ENCODE measurements around the gene HACD2.

HACD2 gene

DNA sequence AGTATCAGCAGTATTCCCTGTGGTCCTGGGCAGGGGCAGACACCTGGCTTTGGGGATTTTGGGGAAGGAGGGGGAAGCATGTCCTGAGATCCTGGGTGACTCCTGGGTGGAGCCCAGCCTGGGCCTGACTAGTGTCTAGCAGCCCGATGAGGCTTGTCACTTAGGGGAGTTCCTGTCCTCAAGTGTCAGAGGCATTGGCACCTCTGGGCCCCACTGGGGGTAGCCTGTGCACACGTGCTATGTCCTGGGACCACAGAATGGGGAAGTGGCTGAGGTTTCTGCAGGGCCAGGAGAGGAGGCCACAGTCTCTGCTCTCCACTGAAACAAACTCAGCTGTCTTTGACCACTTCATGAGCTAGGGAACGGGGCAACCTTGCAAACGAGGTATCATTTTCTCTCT is 104.4 kb downstream of the HACD2 start:
- FAIRE-seq = no peak

DNA sequence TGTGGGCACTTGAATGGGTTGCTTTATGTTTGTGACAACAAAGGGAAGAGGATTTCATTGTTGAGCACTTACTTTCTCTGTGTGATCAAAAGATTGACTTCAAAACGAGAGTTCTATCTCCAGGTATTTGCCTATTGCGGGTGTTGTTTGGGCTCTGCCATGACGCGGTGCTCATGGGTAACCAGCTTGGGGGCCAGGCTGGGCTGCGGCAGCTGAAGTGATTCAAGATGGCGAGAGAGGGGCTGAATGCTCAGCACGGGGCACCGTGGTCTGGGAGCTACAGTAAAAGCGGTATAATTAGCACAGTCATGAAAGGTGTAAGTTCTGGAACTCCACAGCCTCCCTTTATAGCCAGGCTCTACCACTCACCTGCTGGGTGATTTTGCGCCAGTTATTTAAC is 105.0 kb downstream of the HACD2 start:
- no peak for FAIRE-seq

DNA sequence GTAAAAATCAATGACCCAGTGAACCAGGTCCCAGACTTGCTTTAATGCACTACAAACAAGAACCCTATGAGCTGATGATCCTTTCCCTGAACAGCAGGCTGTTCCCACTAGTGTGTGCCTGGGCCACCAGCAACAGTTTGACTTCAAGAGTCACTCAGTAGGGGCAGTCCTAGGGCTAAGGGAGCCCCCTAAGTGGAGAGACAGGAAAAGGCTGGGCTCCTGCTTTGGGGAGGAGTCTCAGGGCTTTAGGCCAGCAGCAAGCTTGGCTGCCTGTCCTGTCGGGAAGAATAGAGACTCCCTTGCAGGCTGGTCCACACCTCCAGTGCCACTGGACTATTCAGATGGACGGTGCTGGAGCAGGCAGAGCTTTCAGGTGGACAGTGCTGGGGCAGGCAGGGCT is 106.5 kb downstream of the HACD2 start:
- no peak for FAIRE-seq

DNA sequence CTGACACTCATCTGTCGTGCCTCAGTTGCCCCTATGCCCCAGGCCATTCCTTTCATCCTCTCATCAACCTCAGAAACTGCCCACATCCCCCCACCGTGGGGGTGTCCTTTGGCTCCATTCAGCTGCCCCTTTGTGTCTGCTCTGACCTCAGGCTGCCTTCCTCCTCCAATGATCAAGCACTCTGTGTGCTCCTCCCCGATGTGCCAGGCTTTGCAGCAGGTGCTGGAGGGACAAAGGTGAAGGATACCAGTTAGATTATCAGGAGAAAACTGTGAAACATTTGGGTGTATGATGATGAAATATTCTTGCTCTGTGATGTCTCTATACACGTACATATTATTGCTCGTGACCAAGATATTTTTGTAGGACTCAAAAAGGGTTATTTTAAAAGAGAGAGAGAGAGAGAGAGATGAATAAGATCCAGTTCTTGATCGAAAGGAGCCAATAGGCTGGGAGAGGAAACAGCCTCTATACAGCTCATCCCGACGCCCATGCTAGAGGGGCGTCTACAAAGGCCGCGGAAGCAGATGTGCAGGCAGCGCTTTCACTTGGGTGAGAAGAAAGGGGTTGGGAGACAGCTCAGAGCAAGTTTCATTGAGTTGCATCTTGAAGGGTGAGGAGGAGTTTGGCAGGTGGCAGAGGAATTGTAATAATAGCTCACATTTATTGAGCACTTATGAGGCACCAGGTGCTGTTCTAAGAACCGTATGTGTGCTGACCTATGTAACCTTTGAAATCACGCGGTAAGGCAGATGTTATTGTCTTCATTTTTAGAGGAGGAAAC is 107.7 kb downstream of the HACD2 start:
- FAIRE-seq = no peak

DNA sequence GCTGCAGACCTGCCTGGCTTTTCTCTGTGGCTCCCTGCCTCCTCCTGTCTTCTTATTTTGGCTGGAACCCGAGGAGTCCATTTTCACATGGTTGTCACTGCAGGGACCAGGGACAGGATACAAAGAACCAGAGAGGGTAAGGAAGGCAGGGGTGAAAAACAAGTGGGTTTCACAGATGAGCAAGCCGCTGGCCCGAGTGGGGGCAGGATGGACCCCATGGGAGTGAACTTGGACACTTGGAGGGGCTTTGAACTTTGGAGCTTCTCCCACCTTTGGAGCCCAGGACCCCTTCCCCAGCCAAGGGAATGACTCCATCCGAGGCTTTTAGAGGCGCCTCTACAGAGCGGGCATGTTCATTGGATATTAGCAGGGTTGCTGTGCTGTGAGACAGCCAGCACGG is 109.1 kb downstream of the HACD2 start:
- FAIRE-seq = no peak

DNA sequence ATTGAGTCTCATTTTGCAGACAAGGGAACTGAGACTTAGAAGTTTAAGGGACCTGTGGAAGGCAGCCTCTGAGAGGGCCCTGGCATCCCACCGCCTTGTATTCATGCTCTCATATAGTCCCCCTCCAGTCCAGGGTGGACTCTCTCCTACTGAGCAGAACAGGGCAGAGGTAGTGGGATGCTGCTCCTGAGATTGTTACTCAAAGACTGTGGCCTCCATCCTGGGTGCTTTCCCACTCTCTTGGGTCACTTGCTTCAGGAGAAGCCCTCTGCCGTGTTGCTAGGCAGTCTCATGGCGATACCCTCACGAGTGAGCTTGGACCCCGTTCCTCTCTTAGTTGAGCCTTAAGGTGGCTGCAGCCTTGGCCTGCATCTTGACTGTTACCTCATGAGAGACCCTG is 113.7 kb downstream of the HACD2 start:
- no peak for FAIRE-seq

DNA sequence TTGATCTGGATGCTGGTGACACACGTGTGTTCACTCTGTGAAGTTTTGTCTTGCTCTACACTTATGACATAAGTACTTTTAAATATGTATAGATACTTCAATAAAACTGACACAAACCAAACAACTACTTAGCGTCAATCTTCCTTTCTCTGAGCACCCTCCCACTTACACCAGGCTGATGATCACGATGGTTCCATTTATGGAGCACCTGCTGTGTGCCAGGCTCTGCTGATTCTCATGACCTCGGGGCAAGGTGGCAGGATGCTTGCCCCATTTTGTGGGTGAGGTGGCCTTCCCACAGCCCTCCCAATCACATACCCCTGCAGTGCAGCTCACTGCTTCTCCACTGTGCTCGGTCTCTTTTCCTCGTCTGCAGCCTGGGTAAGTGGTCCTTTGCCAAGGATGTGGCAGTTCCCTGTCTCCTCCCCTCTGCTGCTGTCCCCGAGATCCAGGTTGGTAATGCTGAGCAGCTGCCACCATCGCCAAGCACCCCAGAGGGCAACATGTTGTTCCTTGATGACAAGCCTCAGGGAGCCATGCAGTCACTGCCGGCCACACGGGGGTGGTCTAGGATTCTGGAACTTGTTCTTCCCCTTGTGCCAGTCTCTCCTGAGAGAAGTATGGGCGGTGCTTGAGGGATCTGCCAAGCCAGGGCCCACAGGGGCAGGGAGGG is 115.4 kb downstream of the HACD2 start:
- FAIRE-seq = no peak

DNA sequence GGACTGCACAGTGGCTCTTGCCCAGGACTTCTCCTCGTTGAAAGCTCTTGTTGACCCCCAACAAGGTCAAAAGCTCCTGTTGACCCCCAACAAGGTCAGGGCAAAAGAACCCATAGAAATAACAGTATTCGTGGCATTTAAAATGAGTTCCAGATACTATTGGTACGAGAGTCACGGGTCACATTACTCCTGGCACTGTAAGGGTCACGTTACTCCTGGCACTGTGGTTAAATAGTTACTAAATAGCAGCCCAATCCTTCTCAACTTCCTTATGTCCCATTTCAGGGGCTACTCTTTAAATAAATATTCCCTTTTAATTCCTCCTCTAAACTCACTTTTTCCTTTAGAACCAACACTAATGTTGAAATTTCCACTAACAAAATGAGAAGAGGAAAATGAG is 117.8 kb downstream of the HACD2 start:
- no peak for FAIRE-seq

DNA sequence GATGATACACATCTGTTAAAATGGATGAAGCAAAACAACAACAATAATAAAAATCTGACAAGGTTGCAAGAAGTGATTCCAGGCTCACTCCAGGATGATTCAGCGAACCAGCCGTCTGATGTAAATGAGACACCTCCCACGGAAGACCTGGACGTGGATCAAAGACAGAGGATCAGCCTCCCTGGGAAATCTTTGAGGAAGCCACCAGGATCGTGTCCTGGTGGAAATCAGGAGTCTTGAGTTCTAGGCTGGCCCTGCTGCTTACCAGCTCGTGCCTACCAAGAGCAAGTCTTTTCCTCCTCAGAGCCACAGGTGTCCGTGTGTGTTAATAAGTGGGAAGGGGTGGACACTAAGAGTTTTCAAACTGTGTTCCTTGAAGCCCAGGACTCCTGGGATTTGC is 120.6 kb downstream of the HACD2 start:
- FAIRE-seq = no peak

DNA sequence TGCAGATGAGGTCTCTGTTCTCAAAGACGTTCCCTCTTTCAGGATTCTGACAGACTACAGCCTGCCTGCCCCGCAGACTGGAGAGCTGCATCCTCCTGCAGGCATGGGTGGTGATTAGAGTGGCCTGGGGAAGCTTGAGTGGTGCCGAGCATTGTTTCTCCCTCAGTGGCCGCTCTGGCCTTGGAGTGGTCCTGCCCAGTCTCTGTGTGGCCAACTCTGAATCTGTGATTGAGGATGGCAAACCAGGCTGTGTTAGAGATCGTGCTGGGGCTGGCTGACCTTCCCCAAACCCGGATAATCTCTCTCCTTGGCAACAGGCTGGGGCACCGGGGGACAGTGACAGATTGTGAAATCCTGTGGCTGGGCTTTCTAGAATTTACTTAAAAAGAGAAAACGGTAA is 125.0 kb downstream of the HACD2 start:
- FAIRE-seq = no peak

DNA sequence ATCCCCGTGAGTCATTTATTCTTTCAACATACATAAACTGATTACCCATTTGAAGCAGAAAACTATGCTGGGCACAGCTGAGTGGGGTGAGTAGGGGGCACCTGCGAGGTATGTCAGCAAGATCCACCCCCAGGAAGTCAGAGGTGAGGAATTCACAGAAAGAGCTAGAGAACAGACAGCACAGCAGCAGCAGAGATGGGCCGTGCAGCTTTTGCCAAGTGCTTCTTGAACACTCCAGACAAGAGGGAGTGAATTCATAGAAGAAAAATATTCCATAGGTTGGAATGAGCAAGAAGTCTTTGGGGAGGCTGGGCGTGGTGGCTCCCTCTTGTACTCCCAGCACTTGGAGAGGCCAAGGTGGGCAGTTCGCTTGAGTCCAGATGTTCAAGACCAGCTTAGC is 126.6 kb downstream of the HACD2 start:
- FAIRE-seq = no peak

DNA sequence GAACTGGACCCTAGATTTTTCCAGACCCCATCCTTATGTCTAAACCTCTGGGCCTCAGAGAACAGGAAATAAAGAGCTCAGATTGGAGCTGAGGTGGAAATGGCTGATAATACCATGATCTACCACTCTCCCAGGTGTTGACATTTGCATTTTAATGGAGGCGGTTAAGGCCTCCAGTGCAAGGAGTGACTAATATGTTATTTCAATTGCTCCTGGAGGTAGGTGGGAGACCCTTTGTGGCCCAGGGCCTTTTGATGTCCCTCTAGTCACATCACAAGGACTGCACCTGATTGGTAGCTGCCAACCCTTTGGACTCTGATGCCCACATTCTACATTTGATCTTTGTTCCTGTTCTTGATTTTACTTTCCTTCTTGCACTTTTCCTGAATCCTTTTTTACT is 127.0 kb downstream of the HACD2 start:
- no peak for FAIRE-seq

DNA sequence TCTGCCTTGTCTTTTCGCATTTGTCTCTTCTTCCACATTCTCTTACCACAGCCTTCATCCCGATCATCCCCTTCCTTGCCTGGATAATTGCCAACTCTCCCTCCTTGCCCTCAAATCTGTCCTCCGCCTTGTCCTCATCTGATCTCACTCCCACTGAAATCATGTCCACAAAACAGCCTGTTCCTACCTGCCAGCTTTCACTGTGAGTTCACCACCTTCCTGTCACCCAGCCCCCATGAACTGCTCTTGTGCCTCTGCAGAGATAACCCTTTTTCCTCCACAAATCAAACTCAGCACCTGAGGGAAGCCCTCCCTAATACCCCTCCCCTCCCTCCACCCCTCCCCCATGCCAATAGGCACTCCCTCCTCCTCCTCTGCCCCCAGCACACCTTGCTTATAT is 131.2 kb downstream of the HACD2 start:
- no peak for FAIRE-seq

DNA sequence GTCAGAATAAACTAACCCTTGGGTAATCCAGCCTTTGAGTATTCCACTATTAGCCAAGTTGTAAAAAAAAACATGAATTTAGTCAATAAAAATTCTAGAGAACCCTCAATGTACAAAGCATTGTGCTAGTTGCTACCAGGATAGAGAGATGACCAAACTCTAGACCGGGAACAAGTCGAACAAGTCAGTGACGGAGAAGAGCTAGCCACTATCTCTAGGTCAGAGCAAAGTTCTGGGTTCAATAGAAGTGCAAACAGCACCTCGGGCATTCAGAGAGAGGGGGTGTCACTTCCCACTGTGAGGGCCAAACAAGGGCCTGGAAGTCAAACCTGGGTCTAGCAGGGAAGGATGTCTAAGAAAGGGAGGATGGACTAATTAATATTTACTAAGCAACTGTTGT is 133.7 kb downstream of the HACD2 start:
- no peak for FAIRE-seq

DNA sequence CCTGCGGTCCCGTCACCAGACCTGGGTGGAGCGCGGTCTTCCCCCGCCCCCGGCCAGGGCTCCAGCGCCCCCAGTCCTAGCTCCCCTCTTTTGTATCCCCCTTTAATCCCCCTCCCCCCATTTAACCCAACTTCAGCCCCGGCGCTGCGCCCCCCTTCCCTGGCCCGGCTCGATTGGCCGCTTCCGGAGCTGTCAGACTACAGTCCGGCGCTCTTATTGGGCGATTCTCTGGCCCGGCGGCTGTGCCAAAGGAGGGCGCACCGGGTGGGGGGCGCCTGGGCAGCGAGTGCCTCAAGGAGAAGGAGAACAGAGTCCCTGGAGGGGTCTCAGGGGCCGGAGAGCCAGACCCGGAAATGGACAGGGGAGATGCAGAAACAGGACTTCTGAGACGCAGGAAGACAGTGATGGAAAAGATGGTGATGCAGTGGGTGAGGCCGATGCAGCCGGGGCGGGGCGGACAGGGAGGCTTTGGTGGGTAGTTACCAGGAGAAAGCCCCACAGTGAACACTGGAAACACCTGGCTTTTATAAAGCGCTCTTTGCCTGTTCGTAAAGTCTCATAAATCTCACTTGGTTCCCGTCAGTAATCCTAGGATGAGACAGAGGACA is 134.8 kb downstream of the HACD2 start:
- no peak for FAIRE-seq

DNA sequence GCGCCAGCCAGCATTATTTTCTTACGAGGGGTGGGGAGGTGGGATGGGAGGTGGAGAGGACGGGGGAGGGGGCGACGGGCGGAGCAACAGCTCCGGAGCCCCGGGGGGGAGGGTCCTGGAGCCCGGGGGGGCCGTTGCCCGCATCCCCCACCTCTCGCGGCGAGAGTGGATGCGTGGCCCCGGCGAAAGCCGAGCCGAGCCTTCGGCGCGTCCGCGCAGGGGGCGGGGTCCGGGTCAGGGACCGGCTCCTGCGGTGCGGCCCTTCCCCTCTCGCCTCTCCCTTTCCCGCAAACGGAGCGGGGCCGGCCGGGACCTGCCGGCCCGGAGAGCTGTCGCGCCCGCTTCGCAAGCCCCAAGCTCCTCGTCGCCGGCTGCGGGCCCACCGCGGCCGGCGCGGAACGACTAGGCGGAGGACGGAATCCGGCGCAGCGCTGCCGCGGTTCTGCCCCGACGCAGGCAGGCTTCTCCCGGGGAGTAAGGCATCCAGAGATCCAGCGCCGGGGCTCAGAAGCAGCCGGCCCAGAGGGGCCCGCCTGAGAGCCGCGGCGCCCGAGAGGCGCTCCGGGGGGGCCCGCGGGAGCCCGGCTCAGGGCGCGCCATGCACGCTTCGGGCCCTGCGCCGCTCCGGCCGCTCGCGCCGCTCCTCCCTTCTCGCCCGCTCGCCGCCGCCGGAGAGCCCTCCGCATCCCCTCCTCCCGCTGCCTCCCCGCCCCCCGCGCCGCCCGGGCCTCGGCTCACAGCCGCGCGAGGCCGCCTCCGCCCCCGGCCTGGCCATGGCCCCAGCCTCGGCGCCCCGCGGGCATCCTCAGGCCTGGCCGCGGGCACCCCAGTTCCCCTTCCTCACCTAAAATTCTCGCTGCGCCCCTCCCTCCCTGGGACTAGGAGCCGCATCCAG is 135.5 kb downstream of the HACD2 start:
- FAIRE-seq = no peak

DNA sequence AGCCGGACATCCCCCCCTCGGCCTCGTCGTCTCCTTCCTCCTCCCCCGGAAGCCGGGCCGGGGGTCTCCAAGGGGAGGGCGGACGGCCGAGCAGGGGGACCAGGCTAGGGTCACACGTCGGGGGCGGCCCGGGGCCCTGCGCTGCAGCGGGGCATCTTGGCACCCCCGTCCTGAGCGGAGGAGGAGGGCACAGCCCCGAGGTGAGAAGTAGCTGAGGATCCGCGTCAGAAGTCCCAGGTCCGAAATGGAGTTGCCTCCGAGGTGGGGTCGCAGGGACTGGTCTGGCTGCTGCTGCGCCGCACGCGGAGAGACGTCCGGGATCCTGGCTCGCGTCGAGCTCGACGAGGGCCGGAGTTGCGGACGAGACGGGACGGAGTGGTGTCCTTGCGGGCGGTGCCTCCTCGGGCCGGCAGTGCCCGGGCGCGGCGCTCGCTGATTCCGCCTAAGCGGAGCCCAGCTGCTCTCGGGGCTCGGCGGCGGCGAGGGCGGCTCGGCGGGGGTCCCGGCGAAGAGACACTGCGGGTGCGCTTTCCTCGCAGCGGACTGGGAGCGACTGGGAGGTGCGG is 136.2 kb downstream of the HACD2 start, which contains the start of gene ADCY5:
TSS of gene ADCY5 (minus strand) at position 555 of the 566 bp plus-strand sequence. CDS start at position 10, 545 bp downstream.
- no peak for FAIRE-seq

DNA sequence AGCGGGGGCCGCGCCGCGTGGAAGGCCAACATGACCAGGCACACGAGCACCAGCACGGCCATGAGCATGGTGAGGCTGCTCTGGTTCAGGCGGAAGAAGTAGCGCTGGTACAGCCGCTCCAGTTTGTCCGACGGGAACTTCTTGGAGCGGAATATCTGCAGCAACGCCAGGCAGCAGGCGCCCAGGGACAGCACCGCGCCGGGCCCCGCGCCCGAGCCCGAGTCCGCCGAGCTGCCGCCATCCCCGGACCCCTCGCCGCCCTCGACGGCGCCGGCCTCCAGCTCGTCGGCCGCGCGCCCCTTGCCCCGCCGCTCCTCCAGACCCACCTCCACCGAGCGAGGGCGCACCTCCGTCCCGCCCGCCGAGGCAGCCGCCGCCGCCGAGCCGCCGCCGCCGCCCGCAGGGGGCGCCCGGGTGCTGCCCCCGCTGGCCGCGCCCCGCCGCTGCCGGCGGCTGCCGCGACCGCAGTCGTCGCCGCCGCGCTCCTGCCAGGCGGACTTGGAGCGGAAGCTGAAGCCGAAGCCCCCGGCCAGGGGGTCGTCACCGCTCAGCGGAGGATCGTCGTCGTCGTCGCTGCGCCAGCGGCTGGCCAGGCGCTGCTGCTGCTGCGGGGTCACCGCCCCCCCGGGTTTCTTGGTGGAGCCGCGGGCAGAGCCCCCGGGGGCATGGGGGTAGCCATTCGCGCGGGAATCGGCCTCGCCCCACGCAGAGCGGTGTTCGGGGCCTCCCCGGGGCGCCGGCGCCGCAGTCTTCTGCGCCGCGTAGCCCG is 136.9 kb downstream of the HACD2 start:
- no peak for FAIRE-seq

DNA sequence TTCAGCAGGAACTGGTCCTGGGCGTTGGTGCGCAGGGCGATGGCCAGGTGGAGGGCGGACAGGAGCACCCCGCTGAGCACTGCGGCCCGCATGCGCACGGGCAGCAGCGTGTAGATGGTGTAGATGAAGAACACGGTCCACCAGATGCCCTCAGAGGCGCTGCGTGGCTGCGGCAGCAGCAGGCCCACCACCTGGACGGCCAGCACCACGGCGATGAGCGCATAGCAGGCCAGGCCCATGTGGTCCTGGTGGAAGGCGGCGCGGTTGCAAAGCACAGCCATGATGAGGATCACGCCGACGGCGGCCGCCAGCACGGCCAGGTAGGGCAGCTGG is 137.5 kb downstream of the HACD2 start:
- FAIRE-seq = no peak

DNA sequence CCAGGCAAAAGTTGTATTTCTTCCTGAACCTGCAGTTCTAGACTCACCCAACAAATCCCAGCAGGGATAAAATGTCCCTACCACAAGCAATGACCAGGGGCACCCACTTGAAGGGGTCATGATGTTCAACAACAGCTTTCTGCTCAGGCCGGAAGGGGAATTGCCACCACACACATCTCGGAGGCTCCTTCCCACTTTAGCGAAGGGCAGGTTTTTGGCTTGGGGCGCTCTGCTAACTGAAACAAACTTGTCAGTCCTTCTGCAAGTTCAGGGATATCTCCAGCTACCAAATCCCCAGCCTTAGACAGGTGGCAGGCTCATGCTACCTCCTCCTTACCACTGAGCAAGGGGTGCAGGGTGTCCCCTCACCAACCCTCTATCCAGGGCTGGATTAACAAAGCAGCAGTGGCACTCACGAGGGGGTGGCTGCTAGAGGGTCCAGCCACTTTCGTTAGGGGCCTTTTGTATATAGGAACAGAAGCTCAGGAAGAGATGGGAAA is 138.2 kb downstream of the HACD2 start:
- no peak for FAIRE-seq

DNA sequence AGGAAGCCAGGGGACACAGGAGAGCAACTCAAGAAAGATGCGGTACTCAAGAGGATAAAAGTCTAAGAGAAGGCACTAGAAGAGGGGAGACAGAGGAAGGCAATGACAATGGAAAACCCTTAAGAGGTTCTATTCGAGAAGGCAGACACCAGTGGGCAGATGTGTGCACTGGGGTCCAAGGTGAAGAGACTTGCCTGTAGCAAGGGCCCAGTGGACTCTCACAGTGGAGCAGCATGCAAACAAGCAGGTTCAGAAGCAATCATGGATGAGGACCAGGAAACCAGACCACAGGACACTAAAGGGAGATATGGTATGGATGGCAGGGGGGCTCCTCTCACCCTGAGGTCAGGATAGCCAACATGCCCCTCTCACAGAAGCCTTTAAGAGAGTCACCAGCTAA is 138.6 kb downstream of the HACD2 start:
- no peak for FAIRE-seq

DNA sequence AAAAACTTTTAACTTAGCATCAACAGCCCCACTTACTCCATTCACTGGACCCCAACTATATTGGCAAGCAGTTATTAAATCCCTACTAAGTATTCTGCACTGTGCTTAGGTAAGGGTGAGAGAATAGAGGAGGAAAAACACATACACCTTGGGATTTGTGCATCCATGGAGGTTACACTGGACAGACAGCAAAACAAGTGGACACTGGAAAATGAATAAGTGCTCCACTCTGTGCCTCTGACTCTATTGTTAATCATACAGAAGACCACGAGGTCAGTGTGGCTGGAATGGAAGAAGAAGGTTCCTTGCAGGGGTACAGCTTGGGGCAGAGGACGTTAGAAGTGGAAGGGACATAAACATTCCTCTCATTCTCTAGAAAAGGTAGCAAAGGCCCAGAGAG is 139.2 kb downstream of the HACD2 start:
- FAIRE-seq = no peak

Data from endometrium (tissue), 2 donors.